ENCODE results near the gene MON1B. TPM values are rescaled to one million over a fixed set of nuclear protein-coding genes. Genes with fewer than 3 reads are reported as not detected.

Gene MON1B
- polyA plus RNA-seq, 3 donors, result 26.4 to 35.7 (median 35.6) TPM

DNA sequence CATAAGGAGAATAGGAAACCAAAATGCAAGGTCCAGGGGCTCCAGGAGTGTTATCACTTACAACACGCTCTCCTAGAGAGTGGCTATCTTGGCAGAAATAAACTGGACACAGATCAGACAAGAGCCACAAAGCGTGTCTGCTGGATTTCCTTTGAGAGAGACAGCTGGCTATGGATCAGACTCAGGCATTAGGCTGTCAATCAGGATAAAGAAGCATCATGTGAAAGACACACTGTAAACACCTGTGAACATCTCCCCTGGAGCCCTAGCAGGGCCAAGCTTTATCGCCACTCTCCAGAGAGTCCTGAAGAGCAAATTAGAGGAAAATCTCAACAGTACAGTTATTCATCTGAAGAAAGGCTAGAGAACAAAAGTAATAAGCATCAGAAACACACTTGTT is 34.2 kb downstream of the MON1B start:
- Mint-ChIP-seq H3K27ac (no peak overlapping the region), H3K4me3 (no peak overlapping the region), H3K27me3 (ENCODE audit: low read depth in 3 of 3) (peaks cover 0 to 9% (median 4%) of the 10 kb centered on the region in 3 donors), H3K4me1 (no peaks in the 10 kb centered on the region), H3K36me3 (no peaks in the 10 kb centered on the region), H3K9me3 (no peaks in the 10 kb centered on the region)
- no peak for TF ChIP-seq CTCF (IDR thresholded peaks at IDR 0.05)
- Histone ChIP-seq H3K4me3 (replicated peaks in 1 of 3; ENCODE audit: low read depth in 2 of 3, low read length in 3 of 3) (no peak overlapping the region), H3K79me2 (ENCODE audit: insufficient read depth, low read length) (no peaks in the 10 kb centered on the region), H3K4me1 (ENCODE audit: control insufficient read depth in 1 of 2, insufficient read depth in 2 of 2, low read length in 2 of 2) (no peaks in the 10 kb centered on the region), H3K27ac (ENCODE audit: low read depth in 1 of 2, low read length in 2 of 2) (no peak overlapping the region), H3K27me3 (ENCODE audit: control insufficient read depth in 2 of 2, insufficient read depth in 2 of 2, low read length in 2 of 2) (no peaks in the 10 kb centered on the region), H4K20me1 (ENCODE audit: insufficient read depth, low read length) (no peaks in the 10 kb centered on the region), H3K9ac (ENCODE audit: insufficient read depth, low read length, poor library complexity, severe bottlenecking) (no peak overlapping the region), H3K9me3 (replicated peaks in 1 of 2; ENCODE audit: control insufficient read depth in 1 of 2, insufficient read depth in 1 of 2, low read length in 2 of 2) (no peaks in the 10 kb centered on the region), H3K36me3 (replicated peaks in 1 of 2; ENCODE audit: control insufficient read depth in 1 of 2, insufficient read depth in 2 of 2, low read length in 2 of 2) (no peaks in the 10 kb centered on the region), H2AFZ (ENCODE audit: insufficient read depth, low read depth, low read length, poor library complexity, severe bottlenecking) (no peak overlapping the region), H3K4me2 (replicated peaks; ENCODE audit: extremely low read depth, low read length, poor library complexity, severe bottlenecking) (no peak overlapping the region)
- no peak for DNase-seq
- 90% methylated on average over 2 of the region's 3 CpGs for WGBS (ENCODE audit: insufficient coverage)
- intact Hi-C loops (cut with micrococcal nuclease), result no loop called here

DNA sequence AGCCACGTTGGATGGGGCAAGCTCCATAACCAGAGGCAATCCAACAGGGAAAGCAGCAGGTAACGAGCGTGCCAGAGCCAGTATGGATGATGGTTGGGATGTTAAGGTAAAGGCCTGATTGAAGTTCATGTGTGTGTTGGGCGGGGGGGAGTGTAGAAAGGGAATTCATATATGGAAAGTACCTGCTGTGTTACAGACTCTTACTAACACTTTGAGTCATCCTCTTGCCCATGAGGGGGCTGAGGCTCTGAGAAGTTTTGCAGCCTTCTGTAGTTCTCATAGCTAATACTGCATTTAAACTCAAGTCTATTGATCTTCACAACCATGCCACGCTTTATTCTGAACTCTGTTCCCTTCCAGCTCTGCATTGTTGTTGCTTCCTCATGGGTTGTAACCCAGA is 36.8 kb downstream of the MON1B start:
- TF ChIP-seq CTCF (IDR thresholded peaks at IDR 0.05), result no peak
- Histone ChIP-seq H3K4me2 (replicated peaks; ENCODE audit: extremely low read depth, low read length, poor library complexity, severe bottlenecking) (no peak overlapping the region), H3K4me3 (replicated peaks in 1 of 3; ENCODE audit: low read depth in 2 of 3, low read length in 3 of 3) (no peak overlapping the region), H3K36me3 (replicated peaks in 1 of 2; ENCODE audit: control insufficient read depth in 1 of 2, insufficient read depth in 2 of 2, low read length in 2 of 2) (no peaks in the 10 kb centered on the region), H2AFZ (ENCODE audit: insufficient read depth, low read depth, low read length, poor library complexity, severe bottlenecking) (no peak overlapping the region), H3K79me2 (ENCODE audit: insufficient read depth, low read length) (no peaks in the 10 kb centered on the region), H3K9ac (ENCODE audit: insufficient read depth, low read length, poor library complexity, severe bottlenecking) (no peak overlapping the region), H3K4me1 (ENCODE audit: control insufficient read depth in 1 of 2, insufficient read depth in 2 of 2, low read length in 2 of 2) (no peaks in the 10 kb centered on the region), H3K9me3 (replicated peaks in 1 of 2; ENCODE audit: control insufficient read depth in 1 of 2, insufficient read depth in 1 of 2, low read length in 2 of 2) (no peaks in the 10 kb centered on the region), H4K20me1 (ENCODE audit: insufficient read depth, low read length) (no peaks in the 10 kb centered on the region), H3K27me3 (ENCODE audit: control insufficient read depth in 2 of 2, insufficient read depth in 2 of 2, low read length in 2 of 2) (no peaks in the 10 kb centered on the region), H3K27ac (ENCODE audit: low read depth in 1 of 2, low read length in 2 of 2) (no peak overlapping the region)
- H3K36me3 Mint-ChIP-seq, result no peaks in the 10 kb centered on the region
- H3K9me3 Mint-ChIP-seq, result no peaks in the 10 kb centered on the region
- no peaks in the 10 kb centered on the region for H3K4me1 Mint-ChIP-seq
- no peak for DNase-seq
- intact Hi-C loops (cut with micrococcal nuclease), result no loop called here
- H3K27ac Mint-ChIP-seq, result no peak overlapping the region
- peaks cover 1 to 6% (median 4%) of the 10 kb centered on the region in 3 donors for H3K27me3 Mint-ChIP-seq (ENCODE audit: low read depth in 3 of 3)
- H3K4me3 Mint-ChIP-seq, result no peak overlapping the region
- no CpG with 5 or more reads among the region's 5 CpGs for WGBS (ENCODE audit: insufficient coverage)
